GM23338 (cell line): ENCODE measurements around the gene GABRE. TPM values are rescaled to one million over a fixed set of nuclear protein-coding genes. Genes with fewer than 3 reads are reported as not detected.

Experiments used
- ATAC-seq: fragments of 200-7000 bp; cut with Tn5 transposase; 3 replicates; pipeline ENCODE4 v1.9.1; 2020
- DNase-seq: peaks from one replicate; pipeline ENCODE4 v3.0.0-alpha.2; 2015; ENCODE audit warnings: low spot score
- H2AFZ ChIP-seq: fragments of 200-600 bp; sonication (generic); 2 replicates; pipeline ENCODE4 v1.8.0; 2016; ENCODE audit warnings: antibody characterized with exemption, mild to moderate bottlenecking, moderate library complexity
- H3F3A ChIP-seq: fragments of 200-600 bp; sonication (generic); replicated peaks from 2 replicates; pipeline ENCODE4 v1.8.0; 2017; ENCODE audit warnings: antibody characterized with exemption, mixed run types, low read depth
- H3K27ac ChIP-seq: fragments of 200-600 bp; sonication (generic); 2 replicates; pipeline ENCODE4 v1.6.1; 2016; ENCODE audit warnings: low read depth
- H3K27me3 ChIP-seq: fragments of 200-600 bp; sonication (generic); 2 replicates; pipeline ENCODE4 v1.8.0; 2016; ENCODE audit warnings: mild to moderate bottlenecking, mixed run types, moderate library complexity; ENCODE audit not compliant: insufficient read depth
- H3K36me3 ChIP-seq: fragments of 200-600 bp; sonication (generic); 2 replicates; pipeline ENCODE4 v1.8.0; 2016; ENCODE audit warnings: mild to moderate bottlenecking; ENCODE audit not compliant: insufficient read depth
- H3K4me1 ChIP-seq: fragments of 200-600 bp; sonication (generic); 2 replicates; pipeline ENCODE4 v1.8.0; 2016; ENCODE audit warnings: mild to moderate bottlenecking, moderate library complexity; ENCODE audit not compliant: insufficient read depth
- H3K4me2 ChIP-seq: fragments of 200-600 bp; sonication (generic); 2 replicates; pipeline ENCODE4 v1.7.1; 2017; ENCODE audit warnings: mixed run types
- H3K4me3 ChIP-seq: fragments of 200-600 bp; sonication (generic); 2 replicates; pipeline ENCODE4 v1.6.1; 2016; ENCODE audit warnings: mixed run types
- H3K79me2 ChIP-seq: fragments of 200-600 bp; sonication (generic); replicated peaks from 2 replicates; pipeline ENCODE4 v1.8.0; 2017; ENCODE audit warnings: mild to moderate bottlenecking; ENCODE audit not compliant: insufficient read depth
- H3K9me2 ChIP-seq: fragments of 200-600 bp; sonication (generic); 2 replicates; pipeline ENCODE4 v1.8.0; 2017; ENCODE audit not compliant: insufficient read depth
- H4K20me1 ChIP-seq: fragments of 200-600 bp; sonication (generic); replicated peaks from 2 replicates; pipeline ENCODE4 v1.8.0; 2017; ENCODE audit warnings: mild to moderate bottlenecking; ENCODE audit not compliant: insufficient read depth
- H3K27ac Mint-ChIP-seq: 2 replicates; pipeline ENCODE4 v1.8.0; 2020; ENCODE audit warnings: inconsistent platforms, mild to moderate bottlenecking, moderate library complexity, mixed read lengths
- H3K27me3 Mint-ChIP-seq: 3 replicates; pipeline ENCODE4 v1.8.0; 2022; ENCODE audit warnings: low read depth, mild to moderate bottlenecking, moderate library complexity, mixed read lengths, inconsistent platforms; ENCODE audit not compliant: insufficient read depth, poor library complexity
- H3K36me3 Mint-ChIP-seq: 3 replicates; pipeline ENCODE4 v1.8.0; 2021; ENCODE audit warnings: low read depth, mild to moderate bottlenecking, inconsistent platforms, moderate library complexity, mixed read lengths
- H3K4me1 Mint-ChIP-seq: 3 replicates; pipeline ENCODE4 v1.8.0; 2020; ENCODE audit warnings: mild to moderate bottlenecking, inconsistent platforms, mixed read lengths
- H3K4me3 Mint-ChIP-seq: 3 replicates; pipeline ENCODE4 v1.8.0; 2021; ENCODE audit warnings: moderate library complexity, mild to moderate bottlenecking, inconsistent platforms, mixed read lengths
- H3K9me3 Mint-ChIP-seq: 3 replicates; pipeline ENCODE4 v1.8.0; 2020; ENCODE audit warnings: moderate library complexity, mild to moderate bottlenecking, inconsistent platforms, mixed read lengths
- CREB1 ChIP-seq: fragments of 250-450 bp; sonication (Bioruptor Pico); IDR thresholded peaks from 2 replicates; pipeline ENCODE4 v1.5.0; 2020; ENCODE audit warnings: low read depth, mild to moderate bottlenecking, moderate library complexity
- EZH2 ChIP-seq: fragments of 200-600 bp; sonication (generic); IDR thresholded peaks from one replicate; pipeline ENCODE4 v1.8.0; 2017; ENCODE audit warnings: antibody characterized with exemption, mild to moderate bottlenecking, low read depth; ENCODE audit not compliant: unreplicated experiment
- EZH2phosphoT487 ChIP-seq: fragments of 200-600 bp; sonication (generic); IDR thresholded peaks from one replicate; pipeline ENCODE4 v1.8.1; 2018; ENCODE audit warnings: antibody characterized with exemption; ENCODE audit not compliant: unreplicated experiment
- JUNB ChIP-seq: IDR thresholded peaks from one replicate; pipeline ENCODE4 v1.6.1; 2016; ENCODE audit warnings: antibody characterized with exemption; ENCODE audit not compliant: unreplicated experiment
- NANOG ChIP-seq: IDR thresholded peaks from 2 replicates; pipeline ENCODE4 v1.6.1; 2016; ENCODE audit warnings: antibody characterized with exemption, borderline replicate concordance
- POLR2AphosphoS5 ChIP-seq: IDR thresholded peaks from 2 replicates; pipeline ENCODE4 v1.6.1; 2016; ENCODE audit warnings: antibody characterized with exemption, low read depth
- STAT1 ChIP-seq: IDR thresholded peaks from one replicate; pipeline ENCODE4 v1.6.1; 2016; ENCODE audit warnings: antibody characterized with exemption; ENCODE audit not compliant: unreplicated experiment
- ZNF114 ChIP-seq: fragments of 250-450 bp; sonication (Bioruptor Pico); IDR thresholded peaks from 2 replicates; pipeline ENCODE4 v1.5.0; 2020; ENCODE audit warnings: mild to moderate bottlenecking, moderate library complexity
- ZNF331 ChIP-seq: fragments of 250-450 bp; sonication (Bioruptor Pico); IDR thresholded peaks from 2 replicates; pipeline ENCODE4 v1.5.0; 2020; ENCODE audit warnings: low read depth, mild to moderate bottlenecking, moderate library complexity
- polyA plus RNA-seq: library from polyadenylated mRNA; unstranded; fragments of >200 nt; fragmentation: Nextera tagmentation; extraction: Ambion mirVana; gene quantifications from 2 replicates; pipeline ENCODE4 v1.2.1, GENCODE V29; 2016
- total RNA-seq: library from RNA; depleted of rRNA; stranded (reverse); fragments of >200 nt; shearing (Covaris generic); gene quantifications from 2 replicates; pipeline ENCODE4 v1.2.3, GENCODE V29; 2014
- TF ChIP-seq, protein P1 (sequence below): IDR thresholded peaks from 2 replicates; pipeline ENCODE4 v1.6.1; 2016; ENCODE audit warnings: antibody characterized with exemption
- TF ChIP-seq, protein P2 (sequence below): fragments of 250-450 bp; sonication (Bioruptor Pico); IDR thresholded peaks from 2 replicates; pipeline ENCODE4 v1.5.0; 2020; ENCODE audit warnings: mild to moderate bottlenecking, moderate library complexity
- TF ChIP-seq, protein P3 (sequence below), 2 experiments: fragments of 200-600 bp in 1 of 2; sonication (generic) in 1 of 2; conservative IDR thresholded peaks; 2 replicates each; pipeline versions ENCODE4 v1.5.1 to v1.6.1; 2016 to 2017; ENCODE audit warnings: antibody characterized with exemption in 2 of 2, low read depth in 2 of 2, mild to moderate bottlenecking in 2 of 2, moderate library complexity in 1 of 2
- TF ChIP-seq, protein P4 (sequence below): IDR thresholded peaks from one replicate; pipeline ENCODE4 v1.6.1; 2018; ENCODE audit warnings: antibody characterized with exemption; ENCODE audit not compliant: unreplicated experiment

GABRE gene
- total and polyA plus RNA-seq, 2 experiments from 2014 or later, result 4.9 to 8.3 TPM

DNA sequence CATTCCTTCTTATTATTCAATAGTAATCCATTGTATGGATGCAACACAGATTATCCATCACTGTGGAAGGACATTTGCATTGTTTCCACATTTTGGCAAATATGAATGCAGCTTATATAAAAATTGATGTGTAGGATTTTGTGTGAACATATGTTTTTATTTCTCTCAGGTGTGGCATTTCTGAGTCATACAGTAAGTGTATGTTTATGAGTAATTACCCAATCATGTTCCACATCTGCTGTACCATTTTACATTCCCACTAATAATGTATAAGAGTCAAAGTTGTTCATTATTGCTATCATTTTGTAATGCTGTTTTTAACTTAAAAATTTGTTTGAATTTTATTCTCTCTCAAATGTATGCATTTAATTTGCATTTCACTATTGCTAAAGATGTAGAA lies 36.3 kb downstream of the GABRE start:
- no peaks in the 10 kb centered on the region for H3K36me3 Mint-ChIP-seq
- Histone ChIP-seq H4K20me1 (no peaks in the 10 kb centered on the region), H3K36me3 (no peaks in the 10 kb centered on the region), H2AFZ (no peak overlapping the region), H3K4me2 (no peak overlapping the region), H3K9me2 (no peaks in the 10 kb centered on the region), H3K4me1 (no peaks in the 10 kb centered on the region), H3K27ac (no peak overlapping the region), H3F3A (no peaks in the 10 kb centered on the region), H3K79me2 (no peaks in the 10 kb centered on the region), H3K27me3 (no peaks in the 10 kb centered on the region), H3K4me3 (no peak overlapping the region)
- ATAC-seq (no peak), DNase-seq (no peak)
- H3K9me3 Mint-ChIP-seq, result no peaks in the 10 kb centered on the region
- H3K4me3 Mint-ChIP-seq, result no peak overlapping the region
- H3K4me1 Mint-ChIP-seq, result no peaks in the 10 kb centered on the region
- no peak overlapping the region for H3K27ac Mint-ChIP-seq
- TF ChIP-seq, protein P1, sequence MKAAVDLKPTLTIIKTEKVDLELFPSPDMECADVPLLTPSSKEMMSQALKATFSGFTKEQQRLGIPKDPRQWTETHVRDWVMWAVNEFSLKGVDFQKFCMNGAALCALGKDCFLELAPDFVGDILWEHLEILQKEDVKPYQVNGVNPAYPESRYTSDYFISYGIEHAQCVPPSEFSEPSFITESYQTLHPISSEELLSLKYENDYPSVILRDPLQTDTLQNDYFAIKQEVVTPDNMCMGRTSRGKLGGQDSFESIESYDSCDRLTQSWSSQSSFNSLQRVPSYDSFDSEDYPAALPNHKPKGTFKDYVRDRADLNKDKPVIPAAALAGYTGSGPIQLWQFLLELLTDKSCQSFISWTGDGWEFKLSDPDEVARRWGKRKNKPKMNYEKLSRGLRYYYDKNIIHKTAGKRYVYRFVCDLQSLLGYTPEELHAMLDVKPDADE, result no peak
- TF ChIP-seq EZH2, result no peak
- TF ChIP-seq EZH2phosphoT487, result no peak
- TF ChIP-seq, protein P2, sequence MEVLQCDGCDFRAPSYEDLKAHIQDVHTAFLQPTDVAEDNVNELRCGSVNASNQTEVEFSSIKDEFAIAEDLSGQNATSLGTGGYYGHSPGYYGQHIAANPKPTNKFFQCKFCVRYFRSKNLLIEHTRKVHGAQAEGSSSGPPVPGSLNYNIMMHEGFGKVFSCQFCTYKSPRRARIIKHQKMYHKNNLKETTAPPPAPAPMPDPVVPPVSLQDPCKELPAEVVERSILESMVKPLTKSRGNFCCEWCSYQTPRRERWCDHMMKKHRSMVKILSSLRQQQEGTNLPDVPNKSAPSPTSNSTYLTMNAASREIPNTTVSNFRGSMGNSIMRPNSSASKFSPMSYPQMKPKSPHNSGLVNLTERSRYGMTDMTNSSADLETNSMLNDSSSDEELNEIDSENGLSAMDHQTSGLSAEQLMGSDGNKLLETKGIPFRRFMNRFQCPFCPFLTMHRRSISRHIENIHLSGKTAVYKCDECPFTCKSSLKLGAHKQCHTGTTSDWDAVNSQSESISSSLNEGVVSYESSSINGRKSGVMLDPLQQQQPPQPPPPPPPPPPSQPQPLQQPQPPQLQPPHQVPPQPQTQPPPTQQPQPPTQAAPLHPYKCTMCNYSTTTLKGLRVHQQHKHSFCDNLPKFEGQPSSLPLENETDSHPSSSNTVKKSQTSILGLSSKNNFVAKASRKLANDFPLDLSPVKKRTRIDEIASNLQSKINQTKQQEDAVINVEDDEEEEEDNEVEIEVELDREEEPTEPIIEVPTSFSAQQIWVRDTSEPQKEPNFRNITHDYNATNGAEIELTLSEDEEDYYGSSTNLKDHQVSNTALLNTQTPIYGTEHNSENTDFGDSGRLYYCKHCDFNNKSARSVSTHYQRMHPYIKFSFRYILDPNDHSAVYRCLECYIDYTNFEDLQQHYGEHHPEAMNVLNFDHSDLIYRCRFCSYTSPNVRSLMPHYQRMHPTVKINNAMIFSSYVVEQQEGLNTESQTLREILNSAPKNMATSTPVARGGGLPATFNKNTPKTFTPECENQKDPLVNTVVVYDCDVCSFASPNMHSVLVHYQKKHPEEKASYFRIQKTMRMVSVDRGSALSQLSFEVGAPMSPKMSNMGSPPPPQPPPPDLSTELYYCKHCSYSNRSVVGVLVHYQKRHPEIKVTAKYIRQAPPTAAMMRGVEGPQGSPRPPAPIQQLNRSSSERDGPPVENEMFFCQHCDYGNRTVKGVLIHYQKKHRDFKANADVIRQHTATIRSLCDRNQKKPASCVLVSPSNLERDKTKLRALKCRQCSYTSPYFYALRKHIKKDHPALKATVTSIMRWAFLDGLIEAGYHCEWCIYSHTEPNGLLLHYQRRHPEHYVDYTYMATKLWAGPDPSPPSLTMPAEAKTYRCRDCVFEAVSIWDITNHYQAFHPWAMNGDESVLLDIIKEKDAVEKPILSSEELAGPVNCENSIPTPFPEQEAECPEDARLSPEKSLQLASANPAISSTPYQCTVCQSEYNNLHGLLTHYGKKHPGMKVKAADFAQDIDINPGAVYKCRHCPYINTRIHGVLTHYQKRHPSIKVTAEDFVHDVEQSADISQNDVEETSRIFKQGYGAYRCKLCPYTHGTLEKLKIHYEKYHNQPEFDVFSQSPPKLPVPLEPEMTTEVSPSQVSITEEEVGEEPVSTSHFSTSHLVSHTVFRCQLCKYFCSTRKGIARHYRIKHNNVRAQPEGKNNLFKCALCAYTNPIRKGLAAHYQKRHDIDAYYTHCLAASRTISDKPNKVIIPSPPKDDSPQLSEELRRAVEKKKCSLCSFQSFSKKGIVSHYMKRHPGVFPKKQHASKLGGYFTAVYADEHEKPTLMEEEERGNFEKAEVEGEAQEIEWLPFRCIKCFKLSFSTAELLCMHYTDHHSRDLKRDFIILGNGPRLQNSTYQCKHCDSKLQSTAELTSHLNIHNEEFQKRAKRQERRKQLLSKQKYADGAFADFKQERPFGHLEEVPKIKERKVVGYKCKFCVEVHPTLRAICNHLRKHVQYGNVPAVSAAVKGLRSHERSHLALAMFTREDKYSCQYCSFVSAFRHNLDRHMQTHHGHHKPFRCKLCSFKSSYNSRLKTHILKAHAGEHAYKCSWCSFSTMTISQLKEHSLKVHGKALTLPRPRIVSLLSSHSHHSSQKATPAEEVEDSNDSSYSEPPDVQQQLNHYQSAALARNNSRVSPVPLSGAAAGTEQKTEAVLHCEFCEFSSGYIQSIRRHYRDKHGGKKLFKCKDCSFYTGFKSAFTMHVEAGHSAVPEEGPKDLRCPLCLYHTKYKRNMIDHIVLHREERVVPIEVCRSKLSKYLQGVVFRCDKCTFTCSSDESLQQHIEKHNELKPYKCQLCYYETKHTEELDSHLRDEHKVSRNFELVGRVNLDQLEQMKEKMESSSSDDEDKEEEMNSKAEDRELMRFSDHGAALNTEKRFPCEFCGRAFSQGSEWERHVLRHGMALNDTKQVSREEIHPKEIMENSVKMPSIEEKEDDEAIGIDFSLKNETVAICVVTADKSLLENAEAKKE (CRISPR knock-in tag), result no peak
- TF ChIP-seq CREB1 (CRISPR knock-in tag), result no peak
- TF ChIP-seq, protein P3, sequence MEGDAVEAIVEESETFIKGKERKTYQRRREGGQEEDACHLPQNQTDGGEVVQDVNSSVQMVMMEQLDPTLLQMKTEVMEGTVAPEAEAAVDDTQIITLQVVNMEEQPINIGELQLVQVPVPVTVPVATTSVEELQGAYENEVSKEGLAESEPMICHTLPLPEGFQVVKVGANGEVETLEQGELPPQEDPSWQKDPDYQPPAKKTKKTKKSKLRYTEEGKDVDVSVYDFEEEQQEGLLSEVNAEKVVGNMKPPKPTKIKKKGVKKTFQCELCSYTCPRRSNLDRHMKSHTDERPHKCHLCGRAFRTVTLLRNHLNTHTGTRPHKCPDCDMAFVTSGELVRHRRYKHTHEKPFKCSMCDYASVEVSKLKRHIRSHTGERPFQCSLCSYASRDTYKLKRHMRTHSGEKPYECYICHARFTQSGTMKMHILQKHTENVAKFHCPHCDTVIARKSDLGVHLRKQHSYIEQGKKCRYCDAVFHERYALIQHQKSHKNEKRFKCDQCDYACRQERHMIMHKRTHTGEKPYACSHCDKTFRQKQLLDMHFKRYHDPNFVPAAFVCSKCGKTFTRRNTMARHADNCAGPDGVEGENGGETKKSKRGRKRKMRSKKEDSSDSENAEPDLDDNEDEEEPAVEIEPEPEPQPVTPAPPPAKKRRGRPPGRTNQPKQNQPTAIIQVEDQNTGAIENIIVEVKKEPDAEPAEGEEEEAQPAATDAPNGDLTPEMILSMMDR (conservative IDR thresholded peaks at IDR 0.05; ENCODE audit: low read depth in 2 of 2), result no peak
- TF ChIP-seq, protein P4, sequence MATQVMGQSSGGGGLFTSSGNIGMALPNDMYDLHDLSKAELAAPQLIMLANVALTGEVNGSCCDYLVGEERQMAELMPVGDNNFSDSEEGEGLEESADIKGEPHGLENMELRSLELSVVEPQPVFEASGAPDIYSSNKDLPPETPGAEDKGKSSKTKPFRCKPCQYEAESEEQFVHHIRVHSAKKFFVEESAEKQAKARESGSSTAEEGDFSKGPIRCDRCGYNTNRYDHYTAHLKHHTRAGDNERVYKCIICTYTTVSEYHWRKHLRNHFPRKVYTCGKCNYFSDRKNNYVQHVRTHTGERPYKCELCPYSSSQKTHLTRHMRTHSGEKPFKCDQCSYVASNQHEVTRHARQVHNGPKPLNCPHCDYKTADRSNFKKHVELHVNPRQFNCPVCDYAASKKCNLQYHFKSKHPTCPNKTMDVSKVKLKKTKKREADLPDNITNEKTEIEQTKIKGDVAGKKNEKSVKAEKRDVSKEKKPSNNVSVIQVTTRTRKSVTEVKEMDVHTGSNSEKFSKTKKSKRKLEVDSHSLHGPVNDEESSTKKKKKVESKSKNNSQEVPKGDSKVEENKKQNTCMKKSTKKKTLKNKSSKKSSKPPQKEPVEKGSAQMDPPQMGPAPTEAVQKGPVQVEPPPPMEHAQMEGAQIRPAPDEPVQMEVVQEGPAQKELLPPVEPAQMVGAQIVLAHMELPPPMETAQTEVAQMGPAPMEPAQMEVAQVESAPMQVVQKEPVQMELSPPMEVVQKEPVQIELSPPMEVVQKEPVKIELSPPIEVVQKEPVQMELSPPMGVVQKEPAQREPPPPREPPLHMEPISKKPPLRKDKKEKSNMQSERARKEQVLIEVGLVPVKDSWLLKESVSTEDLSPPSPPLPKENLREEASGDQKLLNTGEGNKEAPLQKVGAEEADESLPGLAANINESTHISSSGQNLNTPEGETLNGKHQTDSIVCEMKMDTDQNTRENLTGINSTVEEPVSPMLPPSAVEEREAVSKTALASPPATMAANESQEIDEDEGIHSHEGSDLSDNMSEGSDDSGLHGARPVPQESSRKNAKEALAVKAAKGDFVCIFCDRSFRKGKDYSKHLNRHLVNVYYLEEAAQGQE, result no peak
- TF ChIP-seq JUNB, result no peak
- TF ChIP-seq STAT1, result no peak
- no peak for TF ChIP-seq POLR2AphosphoS5
- no peak for TF ChIP-seq NANOG
- no peak for TF ChIP-seq ZNF331 (CRISPR knock-in tag)
- no peak for TF ChIP-seq ZNF114 (CRISPR knock-in tag)
- H3K27me3 Mint-ChIP-seq, result peaks cover 3% of the 10 kb centered on the region
